Measurements from ENCODE around the gene OR2M5.

Gene OR2M5, protein sequence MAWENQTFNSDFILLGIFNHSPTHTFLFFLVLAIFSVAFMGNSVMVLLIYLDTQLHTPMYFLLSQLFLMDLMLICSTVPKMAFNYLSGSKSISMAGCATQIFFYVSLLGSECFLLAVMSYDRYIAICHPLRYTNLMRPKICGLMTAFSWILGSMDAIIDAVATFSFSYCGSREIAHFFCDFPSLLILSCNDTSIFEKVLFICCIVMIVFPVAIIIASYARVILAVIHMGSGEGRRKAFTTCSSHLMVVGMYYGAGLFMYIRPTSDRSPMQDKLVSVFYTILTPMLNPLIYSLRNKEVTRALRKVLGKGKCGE

DNA sequence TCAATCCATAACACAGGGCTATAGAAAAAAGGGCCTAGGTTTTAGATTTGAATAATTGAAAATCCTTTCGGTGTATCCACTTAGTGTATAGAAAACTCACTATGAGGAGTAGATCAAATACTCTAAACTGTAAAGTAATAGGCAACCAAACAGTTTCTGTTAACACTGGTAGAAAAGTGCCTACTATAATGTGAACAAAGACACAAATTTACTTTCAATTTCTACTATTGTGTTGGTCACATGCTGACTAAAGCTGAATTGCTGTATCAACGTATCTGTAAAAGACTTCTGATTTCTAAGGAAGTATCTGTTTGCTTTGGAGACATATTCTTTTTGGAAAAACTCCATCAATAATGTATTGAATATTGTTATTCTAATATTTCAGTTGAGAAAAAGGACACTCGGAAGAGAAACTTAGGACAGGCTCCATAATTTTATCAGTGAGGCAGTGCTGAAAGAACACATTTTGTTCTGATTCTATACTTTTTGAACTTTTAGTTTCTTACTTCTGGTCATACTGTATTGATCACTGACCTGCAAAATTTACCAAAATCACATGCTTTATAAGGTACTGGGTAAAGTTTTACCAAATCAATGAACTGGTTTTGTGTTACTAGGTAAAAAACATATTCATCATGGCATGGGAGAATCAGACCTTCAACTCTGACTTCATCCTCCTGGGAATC, at the start of gene OR2M5:
Gene OR2M5, plus strand, starts transcription at position 636 of the 686 bp plus-strand sequence. Its CDS starts 0 bp downstream, at position 636.
- H3K4me3 ChIP-seq (ENCODE audit: low read depth, low read length), result no peak within 1 kb of the TSS

DNA sequence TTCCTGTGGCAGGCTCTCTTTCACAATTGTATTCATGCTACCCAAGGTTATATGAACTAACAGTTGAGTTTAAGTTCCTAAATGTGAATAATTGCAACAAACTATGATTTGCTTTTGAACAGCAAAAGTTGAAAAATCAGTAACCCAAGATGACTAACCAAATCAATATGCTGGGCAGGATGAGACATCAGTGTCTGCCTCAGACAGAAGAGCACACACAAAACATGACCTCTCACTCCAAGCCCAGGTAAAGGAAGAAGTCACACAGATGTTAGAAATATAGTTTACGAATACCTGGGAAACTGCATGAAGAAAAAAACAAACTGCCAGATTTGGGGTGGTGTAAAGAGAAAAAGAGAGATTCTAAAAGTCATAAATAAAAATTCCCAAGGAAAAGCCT, 46.4 kb upstream of the OR2M5 start:
- no peak overlapping the region for H3K4me3 ChIP-seq (ENCODE audit: low read depth, low read length)

DNA sequence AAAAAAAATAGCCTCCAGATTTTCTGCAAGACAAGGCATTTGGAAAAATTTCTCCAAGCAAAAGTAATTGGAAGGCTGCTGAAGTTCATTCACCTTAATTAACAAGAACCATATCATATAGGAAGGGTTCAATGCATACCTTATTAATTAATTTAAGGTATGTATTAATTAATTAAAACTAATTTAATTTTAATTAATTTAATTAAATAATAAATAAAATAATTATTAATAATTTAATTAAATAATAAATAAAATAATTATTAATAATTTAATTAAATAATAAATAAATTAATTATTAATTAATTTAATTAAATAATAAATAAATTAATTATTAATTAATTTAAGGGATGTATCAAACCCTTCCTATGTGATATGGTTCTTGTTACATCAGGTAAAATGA, 42.1 kb upstream of the OR2M5 start:
- H3K4me3 ChIP-seq (ENCODE audit: low read depth, low read length), result no peak overlapping the region

DNA sequence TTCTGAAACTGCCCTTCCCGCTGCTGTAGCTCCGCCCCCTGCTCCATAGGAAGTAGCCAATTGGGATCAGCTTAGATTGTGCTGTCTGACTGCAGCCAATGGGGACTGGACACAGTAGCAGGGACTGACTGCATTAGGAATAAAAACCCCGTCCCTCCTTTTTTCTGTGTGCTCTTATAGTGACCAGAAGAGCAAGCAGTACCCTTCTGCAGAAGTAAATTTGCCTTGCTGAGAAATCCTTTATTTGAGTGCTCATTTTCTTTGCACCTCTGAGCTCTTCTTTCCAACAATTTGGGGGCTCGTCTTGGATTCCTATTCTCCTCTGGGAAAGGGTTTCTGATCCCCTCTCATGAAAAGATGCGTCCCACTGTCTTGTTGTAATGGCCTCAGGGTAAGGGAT, 33.8 kb upstream of the OR2M5 start:
- H3K4me3 ChIP-seq (ENCODE audit: low read depth, low read length), result no peak overlapping the region

DNA sequence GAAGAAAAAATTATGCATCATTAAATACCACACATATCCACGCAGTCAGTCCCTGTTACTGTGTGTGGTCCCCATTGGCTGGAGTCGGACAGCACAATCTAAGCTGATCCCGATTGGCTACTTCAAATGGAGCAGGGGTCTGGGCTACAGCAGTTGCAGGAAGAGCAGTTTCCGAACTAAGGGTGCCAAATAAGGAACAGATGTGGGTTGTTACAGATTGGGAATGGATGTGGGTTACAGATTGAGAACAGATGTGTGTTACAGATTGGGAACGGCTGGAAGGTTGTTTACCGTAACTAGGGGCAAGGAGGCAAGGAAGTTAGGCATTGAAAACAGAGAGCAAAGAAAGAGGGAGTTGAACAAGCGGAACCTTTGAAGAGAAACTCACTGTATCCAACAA, 30.1 kb upstream of the OR2M5 start:
- no peak overlapping the region for H3K4me3 ChIP-seq (ENCODE audit: low read depth, low read length)

DNA sequence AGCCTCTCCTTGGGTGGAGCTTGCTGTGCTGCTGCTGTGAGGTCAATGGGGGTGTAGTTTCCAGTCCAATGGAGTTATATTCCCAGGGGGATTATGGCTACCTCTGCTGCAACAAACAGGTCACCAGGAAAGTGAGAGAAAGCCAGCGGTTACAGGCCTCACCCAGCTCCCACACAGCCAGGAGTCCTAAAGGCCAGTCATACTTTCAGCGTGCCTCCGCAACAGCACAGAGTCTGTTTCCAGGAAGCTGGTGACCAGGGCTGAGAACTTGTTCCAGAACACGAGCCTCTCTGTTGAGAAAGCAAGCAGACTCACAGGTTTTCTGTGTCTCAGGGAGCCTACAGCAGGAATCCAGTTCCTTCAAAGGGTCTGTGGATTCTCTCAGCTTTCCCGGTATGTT, 17.3 kb upstream of the OR2M5 start:
- no peak overlapping the region for H3K4me3 ChIP-seq (ENCODE audit: low read depth, low read length)

DNA sequence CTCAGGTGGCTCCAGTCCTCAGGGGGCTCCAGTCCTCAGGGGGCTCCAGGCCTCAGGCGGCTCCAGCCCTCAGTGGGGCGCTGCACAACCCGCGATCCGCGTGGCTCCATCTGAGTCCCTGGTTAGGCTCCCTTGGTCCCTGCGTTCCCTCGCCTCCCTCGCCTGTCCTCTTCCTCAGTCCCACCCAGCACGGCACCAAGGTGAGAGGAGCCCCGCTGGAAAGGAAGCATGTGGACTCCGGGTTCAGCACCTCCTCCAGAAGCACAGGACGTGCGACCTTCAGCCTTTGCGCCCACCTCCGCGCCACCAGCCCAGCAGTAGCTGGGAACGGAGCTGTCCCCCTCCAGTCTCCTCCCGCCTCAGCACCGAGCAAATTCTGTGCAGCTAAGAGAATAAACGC, 8.1 kb upstream of the OR2M5 start:
- H3K4me3 ChIP-seq (ENCODE audit: low read depth, low read length), result no peak overlapping the region

DNA sequence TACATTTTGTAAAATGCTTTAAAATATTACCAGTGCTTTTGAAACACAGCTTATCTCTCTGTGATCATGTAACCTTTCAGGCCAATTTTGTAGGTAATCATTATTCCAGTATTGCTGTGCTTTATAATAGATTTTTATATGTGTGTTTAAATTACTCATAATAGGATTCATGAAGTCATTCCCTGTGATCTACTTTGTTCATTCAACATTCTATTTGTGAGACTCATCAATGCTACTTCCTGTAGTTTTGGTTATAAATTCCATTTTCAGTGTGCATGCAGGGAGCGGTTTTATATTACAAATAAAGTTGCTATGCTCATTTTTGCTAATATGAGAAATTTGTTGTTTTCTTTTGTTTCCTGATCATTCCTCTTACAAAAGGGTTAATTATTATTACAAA, 4.1 kb upstream of the OR2M5 start:
- no peak overlapping the region for H3K4me3 ChIP-seq (ENCODE audit: low read depth, low read length)

DNA sequence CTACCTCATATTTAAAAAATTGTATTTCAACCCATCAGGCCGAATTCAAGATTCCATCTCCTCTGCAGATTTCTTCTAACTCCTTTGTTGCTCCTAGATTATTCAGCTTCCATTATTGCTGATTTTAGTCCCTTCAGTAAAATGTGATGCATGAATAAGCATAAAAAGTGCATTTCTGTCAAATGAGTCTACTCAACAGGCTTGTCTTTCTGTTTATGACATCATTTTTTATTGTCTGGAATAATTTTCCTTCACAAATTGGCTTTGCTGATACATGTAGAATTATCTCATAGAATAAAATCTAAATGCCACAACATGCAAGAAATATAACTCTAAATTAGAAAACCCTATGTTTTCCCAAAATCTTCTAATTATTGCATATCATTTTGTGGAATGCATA, 1.6 kb upstream of the OR2M5 start:
- no peak overlapping the region for H3K4me3 ChIP-seq (ENCODE audit: low read depth, low read length)

DNA sequence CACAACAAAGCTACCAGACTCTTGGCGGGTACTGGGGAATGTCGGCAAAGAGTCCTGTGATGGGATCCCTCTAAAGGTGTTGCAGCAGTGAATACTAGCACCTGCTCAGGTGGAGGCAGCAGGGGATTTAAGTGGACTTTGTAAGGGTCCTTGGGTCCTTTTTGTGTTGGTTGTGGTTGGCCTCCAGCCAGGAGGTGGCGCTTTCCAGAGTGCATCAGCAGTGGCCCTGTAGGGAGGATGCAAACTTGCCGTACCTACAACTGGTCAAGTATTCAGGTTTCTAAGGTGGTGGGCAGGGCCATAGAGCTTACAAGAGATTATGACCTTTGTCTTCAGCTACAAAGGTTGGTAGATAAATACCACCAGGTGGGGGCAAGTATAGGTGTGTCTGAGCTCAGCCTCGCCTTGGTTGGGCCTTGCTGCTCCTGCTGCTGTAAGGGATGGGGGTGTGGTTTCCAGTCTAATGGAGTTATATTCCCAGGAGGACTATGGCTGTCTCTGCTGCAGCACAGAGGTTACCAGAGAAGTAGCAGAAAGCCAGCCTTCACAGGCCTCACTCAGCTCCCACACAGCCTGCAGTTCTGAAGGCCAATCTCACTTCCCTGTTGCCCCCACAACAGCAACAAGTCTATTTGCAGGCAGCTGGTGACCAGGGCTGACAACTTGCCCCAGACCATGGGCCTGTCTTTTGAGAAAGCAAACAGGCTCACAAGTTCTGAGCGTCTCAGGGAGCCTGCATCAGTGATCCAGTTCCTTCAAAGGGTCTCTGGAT, 7.3 kb downstream of the OR2M5 start:
- H3K4me3 ChIP-seq (ENCODE audit: low read depth, low read length), result no peak overlapping the region

DNA sequence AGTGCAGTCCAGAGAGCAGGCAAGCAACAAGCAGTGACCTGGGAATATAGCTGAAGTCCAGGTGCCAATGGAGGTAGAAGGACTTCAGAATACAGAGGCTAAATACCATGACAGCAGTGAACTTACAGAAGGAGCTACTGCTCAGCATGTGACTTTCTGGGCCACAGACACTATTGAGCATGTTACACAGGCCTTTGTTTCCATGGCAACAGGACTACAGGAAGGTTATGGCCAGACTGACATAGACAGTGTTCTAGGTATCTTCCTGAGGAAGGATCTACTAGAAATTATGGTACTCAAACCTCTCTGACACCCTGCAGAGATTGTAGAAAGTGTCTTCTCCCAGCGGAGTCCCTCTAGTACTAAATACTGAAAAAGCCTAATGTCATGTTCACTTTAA, 11.0 kb downstream of the OR2M5 start:
- H3K4me3 ChIP-seq (ENCODE audit: low read depth, low read length), result no peak overlapping the region

DNA sequence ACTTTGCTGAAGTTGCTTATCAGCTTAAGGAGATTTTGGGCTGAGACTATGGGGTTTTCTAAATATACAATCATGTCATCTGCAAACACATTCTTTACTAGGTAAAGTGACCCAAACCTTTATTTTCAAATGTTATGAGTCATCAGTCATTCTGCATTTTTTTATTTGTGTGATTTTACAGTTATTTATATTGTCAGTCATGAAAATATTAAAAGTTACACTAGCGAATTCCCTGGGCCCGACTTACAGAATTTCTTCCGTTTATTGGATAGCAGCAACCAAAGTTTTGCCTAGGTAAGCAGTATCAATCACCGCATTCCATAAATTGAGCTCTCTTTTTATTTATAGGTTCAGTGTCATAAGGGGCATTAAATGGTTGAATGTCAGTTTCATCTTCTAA, 13.8 kb downstream of the OR2M5 start:
- no peak overlapping the region for H3K4me3 ChIP-seq (ENCODE audit: low read depth, low read length)

DNA sequence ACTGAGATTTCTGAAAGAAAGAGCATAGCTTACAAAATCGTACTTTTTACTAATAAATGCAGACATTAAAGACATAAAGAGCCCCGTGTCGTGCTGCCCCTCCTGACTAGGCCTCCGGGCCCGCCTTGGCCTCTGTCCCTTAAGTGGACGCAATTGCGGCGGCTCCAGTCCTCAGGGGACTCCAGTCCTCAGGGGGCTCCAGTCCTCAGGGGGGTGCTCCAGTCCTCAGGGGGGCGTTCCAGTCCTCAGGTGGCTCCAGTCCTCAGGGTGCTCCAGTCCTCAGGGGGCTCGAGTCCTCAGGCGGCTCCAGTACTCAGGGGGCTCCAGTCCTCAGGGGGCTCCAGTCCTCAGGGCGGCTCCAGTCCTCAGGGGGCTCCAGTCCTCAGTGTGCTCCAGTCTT, 19.1 kb downstream of the OR2M5 start:
- no peak overlapping the region for H3K4me3 ChIP-seq (ENCODE audit: low read depth, low read length)

DNA sequence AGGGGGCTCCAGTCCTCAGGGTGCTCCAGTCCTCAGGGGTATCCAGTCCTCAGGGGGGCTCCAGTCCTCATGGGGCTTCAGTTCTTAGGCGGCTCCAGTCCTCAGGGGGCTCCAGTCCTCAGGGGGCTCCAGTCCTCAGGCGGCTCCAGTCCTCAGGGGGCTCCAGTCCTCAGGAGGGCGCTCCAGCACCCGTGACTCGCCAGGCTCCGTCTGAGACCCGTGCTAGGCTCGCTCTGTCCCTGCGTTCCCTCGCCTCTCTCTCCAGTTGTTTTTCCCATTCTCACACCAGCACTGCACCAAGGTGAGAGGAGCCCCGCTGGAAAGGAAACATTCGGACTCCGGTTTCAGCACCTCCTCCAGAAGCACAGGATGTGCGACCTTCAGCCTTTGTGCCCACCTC, 20.2 kb downstream of the OR2M5 start:
- no peak overlapping the region for H3K4me3 ChIP-seq (ENCODE audit: low read depth, low read length)

DNA sequence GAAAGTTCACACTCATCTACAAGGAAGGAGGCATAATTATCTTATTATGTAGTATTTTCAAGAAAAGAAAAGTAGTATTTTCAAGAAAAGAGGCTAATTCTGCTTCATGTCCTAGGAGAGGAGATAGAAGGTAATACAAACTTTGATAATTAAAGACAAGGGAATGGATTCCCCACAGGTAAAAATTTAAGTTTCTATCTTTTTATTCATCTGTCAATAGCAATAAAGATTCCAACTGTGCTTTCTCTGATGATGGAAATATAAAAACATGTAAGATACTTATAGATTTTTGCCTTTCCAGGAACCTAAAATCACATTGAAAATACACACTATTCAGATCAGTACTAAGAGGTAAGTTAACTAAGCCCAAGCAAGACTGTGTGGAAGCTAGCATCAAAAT, 29.6 kb downstream of the OR2M5 start, which contains the start of gene OR2M2:
Gene OR2M2, plus strand, starts transcription at position 301 of the 400 bp plus-strand sequence. CDS start 5,165 bp downstream, outside the sequence.
- H3K4me3 ChIP-seq (ENCODE audit: low read depth, low read length), result no peak within 1 kb of the TSS

DNA sequence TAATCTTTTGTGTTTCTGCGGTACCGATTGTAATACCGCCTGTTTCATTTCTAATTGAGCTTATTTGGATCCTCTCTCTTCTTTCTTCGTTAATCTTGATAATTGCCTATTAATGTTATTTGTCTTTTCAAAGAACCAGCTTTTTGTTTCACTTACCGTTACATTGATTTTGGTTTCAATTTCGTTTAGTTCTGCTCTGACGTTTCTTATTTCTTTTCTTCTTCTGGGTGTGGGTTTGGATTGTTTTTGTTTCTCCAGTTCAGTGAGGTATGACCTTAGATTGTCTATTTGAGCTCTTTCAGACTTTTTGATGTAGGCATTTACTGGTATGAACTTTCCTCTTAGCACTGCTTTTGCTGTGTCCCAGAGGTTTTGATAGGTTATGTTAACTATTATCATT, 39.0 kb downstream of the OR2M5 start:
- H3K4me3 ChIP-seq (ENCODE audit: low read depth, low read length), result no peak overlapping the region

DNA sequence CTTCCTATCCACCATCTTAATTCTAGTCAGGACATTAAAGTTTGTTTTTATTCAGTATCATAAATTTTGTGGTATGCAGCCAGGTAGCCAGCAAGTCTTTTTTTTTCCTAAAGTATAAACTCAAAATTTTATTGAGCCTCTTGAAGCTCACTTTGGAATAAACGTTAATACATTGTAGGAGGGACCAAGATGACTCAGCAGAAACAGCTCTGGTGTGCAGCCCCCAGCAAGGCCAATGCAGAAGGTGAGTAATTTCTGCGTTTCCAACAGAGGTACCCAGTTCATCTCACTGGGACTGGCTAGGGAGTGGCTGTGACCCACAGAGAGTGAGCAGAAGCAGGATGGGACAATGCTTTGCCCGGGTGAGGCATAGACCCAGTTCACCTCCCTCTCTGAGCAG, 42.4 kb downstream of the OR2M5 start:
- no peak overlapping the region for H3K4me3 ChIP-seq (ENCODE audit: low read depth, low read length)

DNA sequence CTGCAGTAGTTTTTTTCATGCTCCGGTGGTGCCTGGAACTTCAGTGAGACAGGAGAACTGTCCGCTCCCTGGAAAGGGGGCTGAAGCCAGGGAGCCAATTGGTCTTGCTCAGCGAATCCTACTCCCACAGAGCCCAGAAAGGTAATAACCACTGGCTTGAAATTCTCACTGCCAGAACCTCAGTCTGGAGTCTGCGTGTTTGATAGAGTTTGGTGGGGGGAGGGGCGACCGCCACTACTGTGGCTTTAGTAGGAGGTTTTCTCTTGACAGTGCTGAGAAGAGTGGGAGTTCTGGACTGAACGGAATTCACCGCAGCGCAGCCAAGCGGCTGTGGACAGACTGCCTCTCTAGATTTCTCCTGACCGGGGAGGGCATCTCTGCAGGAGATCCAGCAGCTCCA, 44.1 kb downstream of the OR2M5 start:
- no peak overlapping the region for H3K4me3 ChIP-seq (ENCODE audit: low read depth, low read length)

DNA sequence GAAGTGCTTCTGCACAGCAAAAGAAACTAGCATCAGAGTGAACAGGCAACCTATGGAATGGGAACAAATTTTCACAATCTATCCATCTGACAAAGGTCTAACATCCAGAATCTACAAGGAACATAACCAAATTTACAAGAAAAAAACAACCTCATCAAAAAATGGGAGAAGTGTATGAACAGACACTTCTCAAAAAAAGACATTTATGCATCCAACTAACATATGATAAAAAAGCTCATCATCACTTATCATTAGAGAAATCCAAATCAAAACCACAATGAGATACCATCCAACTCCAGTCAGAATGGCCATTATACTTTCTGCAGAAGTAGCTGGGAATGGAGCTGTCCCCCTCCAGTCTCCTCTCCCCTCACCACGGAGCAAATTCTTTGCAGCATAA, 49.2 kb downstream of the OR2M5 start:
- H3K4me3 ChIP-seq (ENCODE audit: low read depth, low read length), result no peak overlapping the region

Measured in iPS-11a (cell line).